Measurements from ENCODE around the gene NCOR1.
A peak's percentile ranks its signal among the peaks of the same experiment; 100 is the strongest.
"Not testable (repeated sequence)": the region's sequence is repeated elsewhere in the genome, so short reads cannot be mapped to it uniquely, and the experiment has no call there.

Gene NCOR1

GRCh38 chr17:16181581-16181980 is 33.8 kb downstream of the NCOR1 start:
- no peak for DNase-seq (ENCODE audit: low read depth in 2 of 2)
- H3K4me3 ChIP-seq (replicated peaks in 1 of 2; ENCODE audit: low read depth in 2 of 2, low read length in 2 of 2) = no peak overlapping the region
- TF ChIP-seq CTCF (IDR thresholded peaks at IDR 0.05; ENCODE audit: low read depth, low read length) = no peak

GRCh38 chr17:16178836-16179235 is 36.5 kb downstream of the NCOR1 start:
- no peak for TF ChIP-seq CTCF (IDR thresholded peaks at IDR 0.05; ENCODE audit: low read depth, low read length)
- peak in 1 of 2 donors; percentile 65 for DNase-seq (ENCODE audit: low read depth in 2 of 2)
- no peak overlapping the region for H3K4me3 ChIP-seq (replicated peaks in 1 of 2; ENCODE audit: low read depth in 2 of 2, low read length in 2 of 2)

- no peak overlapping the region for H3K4me3 ChIP-seq (replicated peaks in 1 of 2; ENCODE audit: low read depth in 2 of 2, low read length in 2 of 2)
- DNase-seq (ENCODE audit: low read depth in 2 of 2) = no peak
- no peak for TF ChIP-seq CTCF (IDR thresholded peaks at IDR 0.05; ENCODE audit: low read depth, low read length)
These were observed 43.7 kb downstream of the NCOR1 start for GRCh38 chr17:16171613-16172012.

GRCh38 chr17:16166766-16167165 is 48.6 kb downstream of the NCOR1 start:
- not testable (repeated sequence) for H3K4me3 ChIP-seq (replicated peaks in 1 of 2; ENCODE audit: low read depth in 2 of 2, low read length in 2 of 2); DNase-seq (ENCODE audit: low read depth in 2 of 2)

- TF ChIP-seq CTCF (IDR thresholded peaks at IDR 0.05; ENCODE audit: low read depth, low read length) = no peak
- no peak overlapping the region for H3K4me3 ChIP-seq (replicated peaks in 1 of 2; ENCODE audit: low read depth in 2 of 2, low read length in 2 of 2)
These were observed 56.6 kb downstream of the NCOR1 start for GRCh38 chr17:16158714-16159113.

GRCh38 chr17:16155536-16155935 is 59.8 kb downstream of the NCOR1 start:
- DNase-seq (ENCODE audit: low read depth in 2 of 2) = peak in 1 of 2 donors; percentile 4
- H3K4me3 ChIP-seq (replicated peaks in 1 of 2; ENCODE audit: low read depth in 2 of 2, low read length in 2 of 2) = no peak overlapping the region

More at GRCh38 chr17:16158714-16159113, 56.6 kb downstream of the NCOR1 start:
- DNase-seq (ENCODE audit: low read depth in 2 of 2) = peak in 1 of 2 donors; percentile 11

GRCh38 chr17:16152326-16152725 is 63.0 kb downstream of the NCOR1 start:
- H3K4me3 ChIP-seq (replicated peaks in 1 of 2; ENCODE audit: low read depth in 2 of 2, low read length in 2 of 2); DNase-seq (ENCODE audit: low read depth in 2 of 2): not testable (repeated sequence)

More at GRCh38 chr17:16155536-16155935, 59.8 kb downstream of the NCOR1 start:
- TF ChIP-seq CTCF (IDR thresholded peaks at IDR 0.05; ENCODE audit: low read depth, low read length) = no peak

- TF ChIP-seq CTCF (IDR thresholded peaks at IDR 0.05; ENCODE audit: low read depth, low read length) = no peak
- peak; percentile 58 to 85 for DNase-seq (ENCODE audit: low read depth in 2 of 2)
- no peak overlapping the region for H3K4me3 ChIP-seq (replicated peaks in 1 of 2; ENCODE audit: low read depth in 2 of 2, low read length in 2 of 2)
These were observed 65.0 kb downstream of the NCOR1 start for GRCh38 chr17:16150251-16150856.

Data from cardiac fibroblast (primary cell).